Measurements from ENCODE around the gene CNN2. TPM values are rescaled to one million over a fixed set of nuclear protein-coding genes. Genes with fewer than 3 reads are reported as not detected.
"Not testable (repeated sequence)": the region's sequence is repeated elsewhere in the genome, so short reads cannot be mapped to it uniquely, and the experiment has no call there.

The CNN2 gene
- total RNA-seq, 3 donors from 2014 or later, result 52.3 to 69.3 (median 57.8) TPM

DNA sequence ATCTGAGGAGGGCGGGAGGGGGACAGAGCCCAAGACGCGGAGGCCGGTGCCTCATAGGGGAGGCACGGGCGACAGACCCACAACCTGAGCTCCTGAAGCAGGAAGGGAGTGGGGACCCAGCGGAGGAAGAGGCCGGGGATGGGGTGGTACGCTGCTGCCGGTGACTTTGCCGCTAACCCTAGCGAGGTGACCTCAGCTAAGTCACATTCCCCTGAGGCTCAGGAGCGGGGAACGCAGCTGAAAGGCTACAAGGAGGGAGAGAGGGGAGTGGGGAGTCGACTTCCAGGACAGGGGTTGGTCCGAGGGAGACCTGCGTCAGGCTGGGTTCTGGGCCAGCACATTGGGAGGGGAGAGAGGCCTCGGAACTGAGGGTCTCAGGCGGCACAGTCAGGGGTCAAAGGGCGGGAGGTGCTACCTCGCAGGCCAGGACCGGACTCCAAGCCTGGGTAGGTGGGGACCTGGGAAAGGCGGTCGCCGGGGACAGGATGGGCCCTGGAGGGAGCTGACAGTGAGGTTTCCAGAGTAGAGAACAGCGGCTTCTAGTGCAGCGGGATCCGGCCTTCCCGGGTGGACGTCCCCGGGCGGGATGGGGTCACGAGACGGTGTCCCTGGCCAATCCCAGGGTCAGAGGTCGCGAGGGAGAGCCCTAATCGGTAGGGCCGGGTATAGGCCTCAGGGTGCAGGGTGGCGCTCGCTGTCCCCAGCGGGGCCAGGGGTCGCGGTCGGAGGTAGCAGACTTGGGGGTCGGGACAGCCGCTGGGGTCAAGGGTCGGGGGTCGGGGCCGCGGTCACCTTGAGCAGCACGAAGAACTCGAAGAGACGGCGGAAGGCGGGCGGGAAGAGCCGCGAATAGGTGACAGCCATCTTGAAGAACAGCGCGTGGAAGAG, 6.2 kb upstream of the CNN2 start:
- DNase-seq, result no peak
- Mint-ChIP-seq H3K9me3 (no peaks in the 10 kb centered on the region), H3K4me1 (ENCODE audit: low read depth) (peaks cover 37% of the 10 kb centered on the region), H3K4me3 (peak overlapping the region; percentile 92), H3K27me3 (ENCODE audit: low read depth) (no peaks in the 10 kb centered on the region), H3K36me3 (ENCODE audit: insufficient read depth) (peaks cover 2% of the 10 kb centered on the region)
- peak in 1 of 2 donors; percentile 1 for ATAC-seq

DNA sequence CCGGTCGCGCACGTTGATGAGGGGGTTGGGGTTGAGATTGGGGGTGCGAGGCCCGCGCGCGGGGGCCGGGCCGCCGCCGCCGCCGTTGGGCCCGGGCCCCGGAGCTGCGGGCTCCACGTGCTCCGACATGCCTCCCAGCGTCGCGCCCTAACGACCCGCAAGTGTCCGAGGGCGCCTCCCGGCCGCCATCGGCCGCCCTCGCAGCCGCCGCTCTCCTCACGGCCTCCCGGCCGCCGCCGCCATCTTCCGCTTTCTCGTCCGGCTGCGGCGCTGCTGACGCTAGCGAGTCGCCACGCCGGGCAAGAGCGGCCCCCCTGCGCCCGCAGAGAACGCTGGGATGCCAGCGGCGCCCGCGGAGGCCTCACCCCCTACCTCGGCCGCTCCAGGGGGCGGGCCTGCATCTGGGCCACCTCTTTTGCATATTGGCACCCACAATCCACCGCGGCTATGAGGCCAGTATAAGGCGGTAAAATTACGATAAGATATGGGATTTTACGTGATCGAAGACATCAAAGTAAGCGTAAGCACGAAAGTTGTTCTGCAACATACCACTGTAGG, 5.5 kb upstream of the CNN2 start, which contains the start of gene TMEM259:
TMEM259 (minus strand) TSS at position 256 of the 558 bp plus-strand sequence; CDS start at position 129, 127 bp downstream.
- ATAC-seq (peak; percentile 92), DNase-seq (peak; percentile 98)
- H3K4me3 Mint-ChIP-seq, result peak within 1 kb of the TSS; percentile 92
- peaks cover 36% of the 10 kb centered on the region for H3K4me1 Mint-ChIP-seq (ENCODE audit: low read depth)
- no peaks in the 10 kb centered on the region for H3K27me3 Mint-ChIP-seq (ENCODE audit: low read depth)
- peaks cover 2% of the 10 kb centered on the region for H3K36me3 Mint-ChIP-seq (ENCODE audit: insufficient read depth)
- H3K9me3 Mint-ChIP-seq, result no peaks in the 10 kb centered on the region

DNA sequence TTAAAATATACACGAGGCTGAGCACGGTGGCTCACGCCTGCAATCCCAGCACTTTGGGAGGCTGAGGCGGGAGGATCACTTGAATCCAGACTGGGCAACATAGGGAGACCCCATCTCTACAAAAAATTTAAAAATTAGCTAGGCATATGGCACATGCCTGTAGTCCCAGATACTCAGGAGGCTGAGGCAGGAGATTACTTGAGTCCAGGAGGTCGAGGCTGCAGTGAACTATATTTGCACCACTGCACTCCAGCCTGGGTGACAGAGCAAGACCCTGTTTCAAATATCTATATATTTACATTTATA, 2.6 kb upstream of the CNN2 start:
- not testable (repeated sequence) for H3K4me3 Mint-ChIP-seq; DNase-seq; H3K9me3 Mint-ChIP-seq; ATAC-seq; H3K27me3 Mint-ChIP-seq (ENCODE audit: low read depth); H3K36me3 Mint-ChIP-seq (ENCODE audit: insufficient read depth)
- H3K4me1 Mint-ChIP-seq (ENCODE audit: low read depth), result peaks cover 24% of the 10 kb centered on the region

DNA sequence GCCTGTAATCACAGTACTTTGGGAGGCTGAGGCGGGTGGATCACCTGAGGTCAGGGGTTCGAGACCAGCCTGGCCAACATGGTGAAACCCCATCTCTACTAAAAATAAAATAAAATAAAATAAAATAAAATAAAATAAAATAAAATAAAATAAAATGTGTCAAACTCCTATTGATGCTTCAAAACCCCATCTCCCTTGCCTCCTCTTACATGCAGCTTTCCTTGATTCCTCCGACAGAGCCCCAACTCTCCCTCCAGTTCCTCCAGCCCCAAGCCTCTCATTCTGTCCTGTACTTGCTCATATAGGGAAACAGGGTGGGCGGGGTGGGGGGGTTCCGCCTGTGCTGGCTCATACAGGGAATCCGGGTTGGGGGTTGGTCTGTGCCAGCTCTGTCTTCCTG, 1.3 kb upstream of the CNN2 start:
- peaks cover 25% of the 10 kb centered on the region for H3K4me1 Mint-ChIP-seq (ENCODE audit: low read depth)
- H3K9me3 Mint-ChIP-seq; H3K27me3 Mint-ChIP-seq (ENCODE audit: low read depth); DNase-seq; ATAC-seq; H3K4me3 Mint-ChIP-seq; H3K36me3 Mint-ChIP-seq (ENCODE audit: insufficient read depth): not testable (repeated sequence)

GRCh38 chr19:1026783-1027649, 608 bp downstream of the CNN2 start:
- peak overlapping the region; percentile 91 for H3K4me3 Mint-ChIP-seq
- H3K9me3 Mint-ChIP-seq, result no peaks in the 10 kb centered on the region
- peaks cover 30% of the 10 kb centered on the region for H3K4me1 Mint-ChIP-seq (ENCODE audit: low read depth)
- H3K36me3 Mint-ChIP-seq (ENCODE audit: insufficient read depth), result no peaks in the 10 kb centered on the region
- no peaks in the 10 kb centered on the region for H3K27me3 Mint-ChIP-seq (ENCODE audit: low read depth)
- no peak for DNase-seq
- ATAC-seq, result peak; percentile 12 to 16

DNA sequence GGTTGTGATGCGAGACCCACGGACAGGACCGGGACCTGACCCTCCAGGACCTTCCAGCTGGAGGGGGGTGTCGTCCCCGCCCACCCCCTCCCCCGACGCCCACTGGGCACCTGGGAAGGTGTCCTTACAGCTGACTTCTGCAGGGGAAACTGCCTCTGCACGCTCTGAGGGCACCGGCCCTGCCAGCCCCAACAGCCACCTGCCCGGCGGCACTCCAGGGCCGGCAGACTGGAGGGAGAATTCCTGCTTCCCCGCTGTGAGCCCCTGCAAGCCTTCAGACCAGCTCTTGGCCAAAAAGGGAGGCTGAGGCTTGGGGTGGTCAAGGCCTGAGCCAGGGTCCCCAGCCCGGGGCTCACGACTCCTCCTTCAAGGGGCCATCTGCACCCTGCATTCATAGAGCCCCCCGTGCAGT, 1.2 kb downstream of the CNN2 start:
- H3K4me1 Mint-ChIP-seq (ENCODE audit: low read depth), result peaks cover 30% of the 10 kb centered on the region
- no peaks in the 10 kb centered on the region for H3K36me3 Mint-ChIP-seq (ENCODE audit: insufficient read depth)
- no peaks in the 10 kb centered on the region for H3K27me3 Mint-ChIP-seq (ENCODE audit: low read depth)
- H3K9me3 Mint-ChIP-seq, result no peaks in the 10 kb centered on the region
- H3K4me3 Mint-ChIP-seq, result peak overlapping the region; percentile 91
- peak in 1 of 2 donors; percentile 5 for ATAC-seq
- no peak for DNase-seq

DNA sequence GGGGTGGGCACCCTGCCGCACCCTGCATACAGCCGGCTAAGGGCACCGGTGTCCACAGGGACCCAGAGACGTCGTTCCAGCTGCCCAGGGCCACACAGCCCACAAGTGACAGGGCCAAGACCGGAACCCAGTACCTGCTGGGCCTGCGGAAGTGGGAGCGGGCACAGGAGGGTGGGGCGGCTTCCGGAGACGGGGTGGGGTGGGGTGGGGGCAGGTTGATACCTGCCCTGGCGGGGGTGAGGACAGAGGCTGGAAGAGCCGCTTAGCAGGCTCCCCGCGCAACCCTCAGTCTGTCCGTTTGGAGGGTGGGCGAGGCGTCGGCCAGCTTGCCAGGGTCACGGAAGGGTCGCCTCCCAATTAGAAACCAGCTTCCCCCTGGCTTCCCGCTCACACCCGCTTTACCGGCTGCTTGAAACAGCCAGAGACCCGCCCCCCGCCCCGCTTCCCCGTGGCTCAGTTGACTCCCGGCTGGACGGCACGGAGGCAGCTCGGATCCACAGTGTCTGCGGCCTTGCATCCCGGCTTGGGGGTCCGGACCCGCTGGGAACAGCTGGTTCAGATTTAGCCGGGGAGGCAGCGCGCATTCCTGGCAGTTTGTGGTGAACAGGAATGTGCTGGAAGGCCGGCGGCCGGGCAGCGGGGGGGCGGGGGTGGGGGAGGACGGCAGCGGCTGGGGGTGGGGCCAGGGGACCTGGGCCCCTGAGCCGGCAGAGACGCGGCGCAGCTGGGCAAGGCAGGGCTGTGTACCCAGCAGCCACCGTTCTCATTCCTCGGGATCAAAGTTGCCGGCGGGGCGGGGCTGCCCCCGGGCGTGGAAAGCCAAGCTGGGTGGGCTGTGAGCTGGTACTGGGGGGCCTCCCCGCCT, 1.9 kb downstream of the CNN2 start:
- Mint-ChIP-seq H3K36me3 (ENCODE audit: insufficient read depth) (peaks cover under 1% of the 10 kb centered on the region), H3K27me3 (ENCODE audit: low read depth) (no peaks in the 10 kb centered on the region), H3K4me3 (peak overlapping the region; percentile 91), H3K4me1 (ENCODE audit: low read depth) (peaks cover 30% of the 10 kb centered on the region), H3K9me3 (no peaks in the 10 kb centered on the region)
- ATAC-seq (peak; percentile 44 to 46), DNase-seq (peak; percentile 43)

GRCh38 chr19:1032264-1032867, 6.0 kb downstream of the CNN2 start:
- ATAC-seq (no peak), DNase-seq (no peak)
- H3K9me3 Mint-ChIP-seq, result no peaks in the 10 kb centered on the region
- H3K27me3 Mint-ChIP-seq (ENCODE audit: low read depth), result no peaks in the 10 kb centered on the region
- H3K4me3 Mint-ChIP-seq, result no peak overlapping the region
- peaks cover 5% of the 10 kb centered on the region for H3K36me3 Mint-ChIP-seq (ENCODE audit: insufficient read depth)
- H3K4me1 Mint-ChIP-seq (ENCODE audit: low read depth), result peaks cover 31% of the 10 kb centered on the region

- H3K4me1 Mint-ChIP-seq (ENCODE audit: low read depth), result peaks cover 44% of the 10 kb centered on the region
- no peaks in the 10 kb centered on the region for H3K9me3 Mint-ChIP-seq
These were observed 9.7 kb downstream of the CNN2 start for GRCh38 chr19:1035998-1036621.

DNA sequence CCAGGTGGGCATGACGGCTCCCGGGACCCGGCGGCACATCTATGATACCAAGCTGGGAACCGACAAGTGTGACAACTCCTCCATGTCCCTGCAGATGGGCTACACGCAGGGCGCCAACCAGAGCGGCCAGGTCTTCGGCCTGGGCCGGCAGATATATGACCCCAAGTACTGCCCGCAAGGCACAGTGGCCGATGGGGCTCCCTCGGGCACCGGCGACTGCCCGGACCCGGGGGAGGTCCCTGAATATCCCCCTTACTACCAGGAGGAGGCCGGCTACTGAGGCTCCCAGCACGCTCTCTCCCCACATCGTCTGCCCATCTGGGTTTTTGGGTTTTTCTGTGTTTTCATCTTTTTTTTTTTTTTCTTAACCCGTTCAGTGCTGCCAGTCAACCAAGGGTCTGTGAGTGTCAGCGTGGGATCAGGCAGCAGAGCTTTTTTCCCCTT, 11.2 kb downstream of the CNN2 start:
- Mint-ChIP-seq H3K9me3 (no peaks in the 10 kb centered on the region), H3K4me3 (peak overlapping the region; percentile 19), H3K4me1 (ENCODE audit: low read depth) (peaks cover 49% of the 10 kb centered on the region), H3K36me3 (ENCODE audit: insufficient read depth) (peaks cover 12% of the 10 kb centered on the region), H3K27me3 (ENCODE audit: low read depth) (no peaks in the 10 kb centered on the region)
- DNase-seq (no peak), ATAC-seq (no peak)

More at GRCh38 chr19:1035998-1036621, 9.7 kb downstream of the CNN2 start:
- no peak for DNase-seq
- no peak for ATAC-seq
- Mint-ChIP-seq H3K4me3 (no peak overlapping the region), H3K27me3 (ENCODE audit: low read depth) (no peaks in the 10 kb centered on the region), H3K36me3 (ENCODE audit: insufficient read depth) (peaks cover 12% of the 10 kb centered on the region)

DNA sequence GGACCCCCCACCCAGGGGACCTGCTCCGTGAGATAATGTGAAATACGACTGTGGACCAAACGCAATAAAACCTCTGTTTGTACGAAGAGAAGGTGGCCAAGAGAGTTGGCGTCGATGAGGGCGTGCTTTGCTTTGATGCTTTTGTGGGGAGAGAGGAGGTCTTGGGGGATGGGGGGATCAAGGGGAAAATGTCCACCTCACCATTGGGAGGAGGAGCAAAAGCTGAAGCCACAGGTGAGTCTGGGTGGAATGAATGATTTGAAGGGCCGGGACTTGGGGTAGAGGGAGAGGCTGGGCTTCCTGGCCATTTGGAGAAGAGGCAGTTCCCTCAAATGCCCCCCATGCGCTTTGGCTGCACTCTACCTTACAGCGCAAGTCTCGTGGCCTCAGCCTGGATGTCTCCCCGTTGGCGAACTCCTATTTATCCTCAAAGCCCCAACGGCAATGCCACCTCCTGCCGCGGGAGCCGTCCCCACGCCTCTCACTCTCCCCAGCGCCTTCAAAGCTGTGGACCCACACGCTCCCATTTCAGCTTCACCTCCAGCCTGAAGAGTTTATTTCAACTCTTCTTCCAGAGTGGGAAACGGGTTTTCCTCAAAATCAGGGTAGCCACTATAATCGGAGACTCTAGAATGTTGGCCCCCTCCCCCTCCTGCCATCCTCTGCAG, 12.7 kb downstream of the CNN2 start:
- ATAC-seq (no peak), DNase-seq (no peak)
- peaks cover 10% of the 10 kb centered on the region for H3K36me3 Mint-ChIP-seq (ENCODE audit: insufficient read depth)
- peaks cover 47% of the 10 kb centered on the region for H3K4me1 Mint-ChIP-seq (ENCODE audit: low read depth)
- peak overlapping the region; percentile 92 for H3K4me3 Mint-ChIP-seq
- no peaks in the 10 kb centered on the region for H3K9me3 Mint-ChIP-seq
- H3K27me3 Mint-ChIP-seq (ENCODE audit: low read depth), result no peaks in the 10 kb centered on the region

GRCh38 chr19:1039646-1040475, 13.5 kb downstream of the CNN2 start, which contains the start of gene ABCA7:
ABCA7 (plus strand) TSS chr19:1040107; CDS start chr19:1041362, 1,255 bp downstream.
- DNase-seq, result peak; percentile 100
- Mint-ChIP-seq H3K4me1 (ENCODE audit: low read depth) (peaks cover 47% of the 10 kb centered on the region), H3K9me3 (no peaks in the 10 kb centered on the region), H3K27me3 (ENCODE audit: low read depth) (no peaks in the 10 kb centered on the region), H3K4me3 (peak within 1 kb of the TSS; percentile 92), H3K36me3 (ENCODE audit: insufficient read depth) (peaks cover 10% of the 10 kb centered on the region)
- peak; percentile 98 for ATAC-seq
